ENCODE data around the gene STK38L.
A peak's percentile ranks its signal among the peaks of the same experiment; 100 is the strongest.

The STK38L gene

GRCh38 chr12:27213830-27214787 is 30.0 kb upstream of the STK38L start:
- no peak for DNase-seq (ENCODE audit: low spot score)
- in situ Hi-C loops (cut with MboI; ENCODE audit: low pct_unique_long_range_greater_than_20kb, low sequenced_read_pairs, unreplicated experiment), result no loop called here
- TF ChIP-seq, protein P1, sequence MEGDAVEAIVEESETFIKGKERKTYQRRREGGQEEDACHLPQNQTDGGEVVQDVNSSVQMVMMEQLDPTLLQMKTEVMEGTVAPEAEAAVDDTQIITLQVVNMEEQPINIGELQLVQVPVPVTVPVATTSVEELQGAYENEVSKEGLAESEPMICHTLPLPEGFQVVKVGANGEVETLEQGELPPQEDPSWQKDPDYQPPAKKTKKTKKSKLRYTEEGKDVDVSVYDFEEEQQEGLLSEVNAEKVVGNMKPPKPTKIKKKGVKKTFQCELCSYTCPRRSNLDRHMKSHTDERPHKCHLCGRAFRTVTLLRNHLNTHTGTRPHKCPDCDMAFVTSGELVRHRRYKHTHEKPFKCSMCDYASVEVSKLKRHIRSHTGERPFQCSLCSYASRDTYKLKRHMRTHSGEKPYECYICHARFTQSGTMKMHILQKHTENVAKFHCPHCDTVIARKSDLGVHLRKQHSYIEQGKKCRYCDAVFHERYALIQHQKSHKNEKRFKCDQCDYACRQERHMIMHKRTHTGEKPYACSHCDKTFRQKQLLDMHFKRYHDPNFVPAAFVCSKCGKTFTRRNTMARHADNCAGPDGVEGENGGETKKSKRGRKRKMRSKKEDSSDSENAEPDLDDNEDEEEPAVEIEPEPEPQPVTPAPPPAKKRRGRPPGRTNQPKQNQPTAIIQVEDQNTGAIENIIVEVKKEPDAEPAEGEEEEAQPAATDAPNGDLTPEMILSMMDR (IDR thresholded peaks at IDR 0.05; ENCODE audit: extremely low read depth, insufficient read depth, missing control alignments), result no peak

DNA sequence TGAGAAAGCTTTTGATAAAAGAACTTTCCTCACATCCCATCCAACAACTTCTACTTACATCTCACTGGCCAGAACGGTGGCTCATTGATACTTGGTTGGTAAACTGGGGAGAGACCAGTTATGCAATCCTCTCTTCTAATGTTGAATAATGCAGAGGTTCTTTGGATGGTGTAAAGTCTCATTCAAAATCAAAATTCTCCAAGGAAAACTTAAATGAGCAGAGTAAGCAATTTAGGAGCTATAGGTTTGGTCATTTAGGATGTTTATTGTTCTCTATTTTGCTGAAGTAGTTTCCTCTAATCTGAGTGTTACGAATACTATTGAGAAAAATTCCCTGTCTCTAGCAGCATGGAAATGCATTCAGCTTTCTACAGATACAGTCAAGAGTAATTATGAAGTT is 26.5 kb upstream of the STK38L start:
- DNase-seq (ENCODE audit: low spot score), result no peak
- in situ Hi-C loops (cut with MboI; ENCODE audit: low pct_unique_long_range_greater_than_20kb, low sequenced_read_pairs, unreplicated experiment), result no loop called here
- TF ChIP-seq, protein P1 (IDR thresholded peaks at IDR 0.05; ENCODE audit: extremely low read depth, insufficient read depth, missing control alignments), result no peak

DNA sequence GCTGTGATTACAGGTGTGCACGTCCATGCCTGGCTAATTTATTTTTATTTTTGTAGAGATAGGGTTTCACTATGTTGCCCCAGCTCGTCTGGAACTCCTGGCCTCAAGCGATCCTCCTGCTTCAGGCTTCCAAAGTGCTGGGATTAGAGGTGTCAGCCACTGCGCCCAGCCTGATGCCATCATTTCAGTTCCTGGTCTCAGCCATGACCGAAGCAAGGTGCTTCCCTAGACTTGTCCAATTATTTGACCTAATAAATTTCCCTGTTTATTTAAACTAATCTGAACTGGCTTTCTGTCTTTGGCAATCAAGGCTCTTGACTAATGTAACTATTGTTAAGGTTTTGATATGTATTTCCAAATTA is 24.4 kb upstream of the STK38L start:
- in situ Hi-C loops (cut with MboI; ENCODE audit: low pct_unique_long_range_greater_than_20kb, low sequenced_read_pairs, unreplicated experiment), result no loop called here
- no peak for DNase-seq (ENCODE audit: low spot score)
- TF ChIP-seq, protein P1 (IDR thresholded peaks at IDR 0.05; ENCODE audit: extremely low read depth, insufficient read depth, missing control alignments), result no peak

- TF ChIP-seq, protein P1 (IDR thresholded peaks at IDR 0.05; ENCODE audit: extremely low read depth, insufficient read depth, missing control alignments), result no peak
- DNase-seq (ENCODE audit: low spot score), result no peak
These were observed 23.8 kb upstream of the STK38L start for GRCh38 chr12:27220055-27220987.

GRCh38 chr12:27220988-27221345 is 23.1 kb upstream of the STK38L start:
- in situ Hi-C loops (cut with MboI; ENCODE audit: low pct_unique_long_range_greater_than_20kb, low sequenced_read_pairs, unreplicated experiment), result no loop called here
- DNase-seq (ENCODE audit: low spot score), result no peak
- TF ChIP-seq, protein P1 (IDR thresholded peaks at IDR 0.05; ENCODE audit: extremely low read depth, insufficient read depth, missing control alignments), result no peak

More at GRCh38 chr12:27220055-27220987, 23.8 kb upstream of the STK38L start:
- in situ Hi-C loops (cut with MboI; ENCODE audit: low pct_unique_long_range_greater_than_20kb, low sequenced_read_pairs, unreplicated experiment), result no loop called here

- peak; percentile 51 for DNase-seq (ENCODE audit: low spot score)
- TF ChIP-seq, protein P1 (IDR thresholded peaks at IDR 0.05; ENCODE audit: extremely low read depth, insufficient read depth, missing control alignments), result peak; percentile 37
- in situ Hi-C loops (cut with MboI; ENCODE audit: low pct_unique_long_range_greater_than_20kb, low sequenced_read_pairs, unreplicated experiment), result no loop called here
These were observed 22.3 kb upstream of the STK38L start for GRCh38 chr12:27221625-27222387.

Measured in GM13977 (cell line).